NCI-H2029 (cell line): ENCODE measurements around the gene ADGRL3.
"Not testable (repeated sequence)": the region's sequence is repeated elsewhere in the genome, so short reads cannot be mapped to it uniquely, and the experiment has no call there.

Experiments used
- DNase-seq: peaks from one replicate; lab custom pipeline; 2025; lab: John Stamatoyannopoulos, UW

ADGRL3 gene

GRCh38 chr4:61638591-61638990 lies 438.5 kb downstream of the ADGRL3 start:
- DNase-seq = no peak

- DNase-seq = not testable (repeated sequence)
These were observed 446.7 kb downstream of the ADGRL3 start for GRCh38 chr4:61646746-61647350.

GRCh38 chr4:61648264-61648663 lies 448.1 kb downstream of the ADGRL3 start:
- no peak for DNase-seq

GRCh38 chr4:61657016-61657415 lies 456.9 kb downstream of the ADGRL3 start:
- DNase-seq = no peak

- DNase-seq = no peak
These were observed 461.8 kb downstream of the ADGRL3 start for GRCh38 chr4:61661960-61662359.

GRCh38 chr4:61662362-61662761 lies 462.2 kb downstream of the ADGRL3 start:
- no peak for DNase-seq

- no peak for DNase-seq
These were observed 463.2 kb downstream of the ADGRL3 start for GRCh38 chr4:61663310-61663709.

- DNase-seq = no peak
These were observed 465.5 kb downstream of the ADGRL3 start for GRCh38 chr4:61665649-61666048.

GRCh38 chr4:61666244-61666643 lies 466.1 kb downstream of the ADGRL3 start:
- DNase-seq = no peak

GRCh38 chr4:61671599-61671998 lies 471.5 kb downstream of the ADGRL3 start:
- DNase-seq = no peak

- no peak for DNase-seq
These were observed 475.3 kb downstream of the ADGRL3 start for GRCh38 chr4:61675464-61675863.

GRCh38 chr4:61678297-61678696 lies 478.2 kb downstream of the ADGRL3 start:
- no peak for DNase-seq

GRCh38 chr4:61693520-61693919 lies 493.4 kb downstream of the ADGRL3 start:
- no peak for DNase-seq

GRCh38 chr4:61714387-61714911 lies 514.3 kb downstream of the ADGRL3 start:
- DNase-seq = no peak

GRCh38 chr4:61716426-61716825 lies 516.3 kb downstream of the ADGRL3 start:
- DNase-seq = no peak

- no peak for DNase-seq
These were observed 523.4 kb downstream of the ADGRL3 start for GRCh38 chr4:61723492-61723891.

GRCh38 chr4:61727286-61727685 lies 527.2 kb downstream of the ADGRL3 start:
- DNase-seq = no peak

GRCh38 chr4:61734409-61734808 lies 534.3 kb downstream of the ADGRL3 start:
- DNase-seq = no peak

- DNase-seq = no peak
These were observed 539.8 kb downstream of the ADGRL3 start for GRCh38 chr4:61739887-61740286.

- no peak for DNase-seq
These were observed 540.8 kb downstream of the ADGRL3 start for GRCh38 chr4:61740886-61741285.

GRCh38 chr4:61741327-61742096 lies 541.4 kb downstream of the ADGRL3 start:
- DNase-seq = no peak

GRCh38 chr4:61750810-61751209 lies 550.7 kb downstream of the ADGRL3 start:
- no peak for DNase-seq

GRCh38 chr4:61752617-61753016 lies 552.5 kb downstream of the ADGRL3 start:
- no peak for DNase-seq

- DNase-seq = no peak
These were observed 553.6 kb downstream of the ADGRL3 start for GRCh38 chr4:61753739-61754138.
